ENCODE data around the gene UBE2G1.

UBE2G1 gene

DNA sequence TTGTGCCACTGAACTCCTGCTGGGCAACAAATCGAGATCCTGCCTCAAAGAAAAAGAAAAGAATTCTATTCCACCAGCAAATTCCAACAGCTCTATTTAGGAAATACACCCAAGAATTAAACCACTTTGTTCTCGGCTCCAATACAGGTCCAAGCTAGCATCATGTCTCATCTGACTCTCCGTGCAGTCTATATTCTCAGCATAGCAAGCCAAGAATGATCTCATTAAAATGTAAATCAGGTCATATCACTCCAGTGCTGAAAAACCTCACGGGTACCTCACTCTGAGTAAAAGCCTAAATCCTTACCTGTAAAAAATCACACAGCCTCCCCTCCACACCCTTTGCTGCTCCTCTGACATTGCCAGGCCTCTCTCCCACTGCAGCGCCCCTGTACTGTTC is 23.9 kb downstream of the UBE2G1 start:
- peak overlapping the region; percentile 77 for H3K27ac ChIP-seq

DNA sequence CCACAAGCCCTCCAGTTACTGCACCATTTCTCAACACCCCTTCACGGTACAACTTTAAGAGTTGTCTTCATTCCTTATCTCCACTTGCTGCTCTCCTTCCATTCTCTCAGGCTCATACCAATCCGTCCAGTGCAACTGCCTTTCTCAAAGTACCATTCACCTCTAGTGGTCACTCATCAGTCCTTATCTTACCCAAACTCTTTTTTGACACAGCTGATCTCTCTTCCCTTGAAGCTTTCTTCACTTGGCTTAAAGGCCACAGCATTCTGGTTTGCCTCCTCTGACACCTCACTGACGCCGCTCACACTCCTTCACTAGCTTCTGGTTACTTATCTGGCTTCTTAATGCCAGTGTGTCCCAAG is 24.9 kb downstream of the UBE2G1 start:
- H3K27ac ChIP-seq = peak overlapping the region; percentile 77; the same call in 1 of the 2 replicates
- no peak for TF ChIP-seq ZFX (IDR thresholded peaks at IDR 0.05)
- TF ChIP-seq, protein P1, sequence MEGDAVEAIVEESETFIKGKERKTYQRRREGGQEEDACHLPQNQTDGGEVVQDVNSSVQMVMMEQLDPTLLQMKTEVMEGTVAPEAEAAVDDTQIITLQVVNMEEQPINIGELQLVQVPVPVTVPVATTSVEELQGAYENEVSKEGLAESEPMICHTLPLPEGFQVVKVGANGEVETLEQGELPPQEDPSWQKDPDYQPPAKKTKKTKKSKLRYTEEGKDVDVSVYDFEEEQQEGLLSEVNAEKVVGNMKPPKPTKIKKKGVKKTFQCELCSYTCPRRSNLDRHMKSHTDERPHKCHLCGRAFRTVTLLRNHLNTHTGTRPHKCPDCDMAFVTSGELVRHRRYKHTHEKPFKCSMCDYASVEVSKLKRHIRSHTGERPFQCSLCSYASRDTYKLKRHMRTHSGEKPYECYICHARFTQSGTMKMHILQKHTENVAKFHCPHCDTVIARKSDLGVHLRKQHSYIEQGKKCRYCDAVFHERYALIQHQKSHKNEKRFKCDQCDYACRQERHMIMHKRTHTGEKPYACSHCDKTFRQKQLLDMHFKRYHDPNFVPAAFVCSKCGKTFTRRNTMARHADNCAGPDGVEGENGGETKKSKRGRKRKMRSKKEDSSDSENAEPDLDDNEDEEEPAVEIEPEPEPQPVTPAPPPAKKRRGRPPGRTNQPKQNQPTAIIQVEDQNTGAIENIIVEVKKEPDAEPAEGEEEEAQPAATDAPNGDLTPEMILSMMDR (conservative IDR thresholded peaks at IDR 0.05) = no peak

More for the DNA sequence above, 23.9 kb downstream of the UBE2G1 start:
- TF ChIP-seq, protein P1 (conservative IDR thresholded peaks at IDR 0.05) = no peak
- no peak for TF ChIP-seq ZFX (IDR thresholded peaks at IDR 0.05)

DNA sequence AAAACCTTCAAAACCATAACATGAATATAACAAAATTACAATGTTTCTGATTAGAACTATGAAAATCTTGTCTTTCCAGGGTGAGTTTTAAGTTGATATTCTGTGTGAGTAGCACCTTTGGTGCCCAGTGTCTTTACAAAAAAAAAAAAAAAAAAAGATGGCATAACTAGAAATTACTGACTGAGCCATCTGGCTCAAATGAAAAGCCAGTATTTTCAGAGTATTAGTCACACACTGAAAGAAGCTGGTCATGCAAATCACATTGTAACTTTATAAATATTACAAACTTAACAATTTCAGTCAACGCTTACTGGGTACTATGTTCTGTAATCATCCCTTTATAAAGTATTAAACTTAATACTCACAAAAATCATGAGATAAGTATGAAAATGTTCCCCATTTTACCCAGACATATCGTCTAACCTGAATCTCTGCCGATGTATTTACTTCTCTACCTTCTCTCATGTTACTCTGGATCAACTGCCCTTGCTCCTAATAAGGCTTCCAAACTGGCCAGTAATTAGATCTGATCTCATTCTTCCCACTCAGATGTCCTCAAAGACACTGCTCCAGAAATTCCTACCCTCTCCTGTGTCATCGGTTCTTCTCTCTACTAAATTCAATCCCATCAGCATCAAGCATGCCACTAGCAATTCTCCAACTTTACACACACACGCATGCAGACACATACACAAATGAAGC is 25.4 kb downstream of the UBE2G1 start:
- peak overlapping the region; percentile 77; the same call in 1 of the 2 replicates for H3K27ac ChIP-seq
- TF ChIP-seq, protein P1 (conservative IDR thresholded peaks at IDR 0.05) = no peak
- TF ChIP-seq ZFX (IDR thresholded peaks at IDR 0.05) = no peak

DNA sequence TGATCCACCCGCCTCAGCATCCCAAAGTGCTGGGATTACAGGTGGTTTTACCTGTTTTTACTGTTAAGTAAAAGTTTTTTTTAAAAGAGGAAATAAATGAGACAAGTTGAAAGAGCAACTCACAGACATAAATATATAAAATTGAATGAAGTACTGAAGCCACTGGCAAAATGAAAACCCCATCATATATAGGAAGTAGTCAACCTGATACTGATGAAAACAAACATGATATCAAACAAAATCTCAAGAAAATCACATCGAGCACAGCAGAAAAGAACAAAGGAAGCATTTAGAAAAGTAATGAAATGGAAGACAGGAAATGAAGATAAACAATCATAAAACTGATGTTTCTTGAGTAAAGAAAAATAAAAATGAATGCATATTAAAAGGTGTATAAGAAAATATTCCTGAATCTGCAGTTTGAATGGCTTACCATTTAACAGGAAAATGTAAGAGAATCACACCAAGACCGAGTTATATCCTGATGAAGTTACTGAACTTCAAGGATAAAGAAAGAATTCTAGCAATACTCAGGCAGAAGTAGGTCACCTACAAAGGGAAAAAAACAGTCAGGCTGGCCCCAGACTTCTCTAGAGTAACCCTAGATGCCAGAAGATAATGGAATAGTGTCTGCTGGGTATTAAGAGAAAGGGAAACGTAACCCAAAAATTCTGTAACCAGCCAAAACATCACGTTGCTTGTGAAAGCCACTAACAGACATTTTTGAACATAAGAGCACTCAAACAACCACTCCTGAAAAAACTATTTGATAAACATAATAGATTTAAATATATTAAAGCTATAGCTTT is 31.5 kb downstream of the UBE2G1 start:
- no peak for TF ChIP-seq ZFX (IDR thresholded peaks at IDR 0.05)
- peak overlapping the region; percentile 16; the same call in 1 of the 2 replicates for H3K27ac ChIP-seq

DNA sequence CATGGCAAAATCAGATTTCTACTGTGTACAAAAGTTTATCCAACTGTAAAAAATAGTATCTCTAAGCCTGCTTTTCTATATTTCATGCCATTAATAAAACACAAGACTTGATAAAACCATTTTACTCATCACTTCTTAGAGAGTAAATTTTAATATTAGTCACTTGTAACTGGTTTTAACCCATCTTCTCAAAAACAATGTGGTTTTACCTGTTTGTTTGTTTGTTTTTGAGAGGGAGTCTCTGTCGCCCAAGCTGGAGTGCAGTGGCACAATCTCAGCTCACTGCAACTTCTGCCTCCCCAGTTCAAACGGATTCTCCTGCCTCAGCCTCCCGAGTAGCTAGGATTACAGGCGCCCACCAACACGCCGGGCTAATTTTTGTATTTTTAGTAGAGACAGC is 32.1 kb downstream of the UBE2G1 start:
- TF ChIP-seq, protein P1 (conservative IDR thresholded peaks at IDR 0.05) = no peak
- no peak for TF ChIP-seq ZFX (IDR thresholded peaks at IDR 0.05)
- peak overlapping the region; percentile 16; the same call in 1 of the 2 replicates for H3K27ac ChIP-seq

DNA sequence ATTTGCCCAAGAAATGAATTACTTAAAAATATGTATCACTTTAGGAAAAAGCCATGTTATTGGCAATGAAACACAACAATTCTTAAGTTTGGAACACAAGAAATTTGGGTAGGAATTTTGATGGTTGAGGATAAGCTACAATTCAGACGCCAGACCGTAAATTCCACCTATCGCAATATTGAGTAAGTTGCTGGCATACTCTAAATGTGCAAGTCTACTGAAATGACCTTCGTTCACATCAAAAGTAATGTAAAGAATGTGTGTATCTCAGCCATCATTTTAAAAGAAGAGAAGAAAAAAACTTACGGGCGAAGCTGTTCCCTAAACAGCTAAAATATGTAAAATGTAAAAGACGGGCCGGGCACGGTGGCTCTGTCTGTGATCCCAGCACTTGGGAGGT is 33.4 kb downstream of the UBE2G1 start:
- peak overlapping the region; percentile 14; the same call in 1 of the 2 replicates for H3K27ac ChIP-seq

DNA sequence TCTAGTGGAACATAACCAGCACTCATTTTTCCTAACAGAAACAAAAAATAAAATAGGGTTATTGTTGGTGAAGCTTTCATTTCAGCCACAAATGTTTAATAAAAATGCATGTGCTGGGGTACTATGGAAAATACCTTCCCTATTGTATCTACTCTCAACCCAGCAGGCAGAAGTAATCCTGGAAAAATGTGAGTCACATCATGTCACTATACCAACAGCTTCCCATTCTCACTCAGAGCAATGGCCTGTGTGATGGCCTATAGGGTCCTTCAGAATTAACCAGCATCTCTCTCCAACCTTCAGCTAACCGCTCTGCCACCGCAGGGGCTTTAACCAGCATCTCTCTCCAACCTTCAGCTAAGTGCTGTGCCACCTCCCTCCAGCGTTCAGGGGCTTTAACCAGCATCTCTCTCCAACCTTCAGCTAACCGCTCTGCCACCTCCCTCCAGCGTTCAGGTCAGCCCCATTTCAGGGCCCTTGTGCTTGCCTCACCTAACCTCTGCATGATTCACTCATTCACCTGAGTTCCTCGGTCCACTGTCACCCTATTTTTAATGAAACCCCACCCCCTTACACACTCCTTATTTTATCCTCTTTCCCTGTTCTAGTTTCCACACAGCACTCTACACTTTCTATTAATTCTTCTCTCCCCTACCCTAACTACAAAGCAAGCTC is 34.0 kb downstream of the UBE2G1 start:
- H3K27ac ChIP-seq = peak overlapping the region; percentile 25; the same call in 1 of the 2 replicates
- no peak for TF ChIP-seq ZFX (IDR thresholded peaks at IDR 0.05)
- TF ChIP-seq, protein P1 (conservative IDR thresholded peaks at IDR 0.05) = no peak

More for the DNA sequence above, 33.4 kb downstream of the UBE2G1 start:
- TF ChIP-seq, protein P1 (conservative IDR thresholded peaks at IDR 0.05) = no peak
- TF ChIP-seq ZFX (IDR thresholded peaks at IDR 0.05) = no peak

Data from C4-2B (cell line).